Tibial nerve (tissue), 3 donors: ENCODE data around the gene ACTN1.

Source experiments
- CTCF ChIP-seq, 5 experiments: fragments of 200-600 bp in 3 of 5; fragments of 450-650 bp in 2 of 5; sonication (generic) in 3 of 5; IDR thresholded peaks; one replicate each; pipeline ENCODE4 v1.5.1; 2016 to 2019; ENCODE audit warnings: antibody characterized with exemption in 5 of 5, mild to moderate bottlenecking in 3 of 5, moderate library complexity in 2 of 5
- POLR2A ChIP-seq, 2 donors: fragments of 450-650 bp; IDR thresholded peaks; one replicate each; pipeline ENCODE4 v1.6.1; 2017; ENCODE audit warnings: antibody characterized with exemption in 2 of 2, mild to moderate bottlenecking in 2 of 2, moderate library complexity in 2 of 2

GRCh38 chr14:68893566-68893965 lies 85.5 kb downstream of the ACTN1 start:
- no peak for TF ChIP-seq POLR2A (IDR thresholded peaks at IDR 0.05)
- TF ChIP-seq CTCF (IDR thresholded peaks at IDR 0.05), result no peak
